Astrocyte of the spinal cord (primary cell): ENCODE data around the gene THEMIS.

ENCODE experiments used
- DNase-seq: peaks from one replicate; pipeline ENCODE4 v3.0.0; 2011; ENCODE audit warnings: low read depth, low spot score
- H3K4me3 ChIP-seq: 2 replicates; pipeline ENCODE4 v1.5.1; 2011; ENCODE audit warnings: low read depth, mild to moderate bottlenecking, low read length, moderate library complexity
- in situ Hi-C: cut with HindIII; loops from 2 replicates; pipeline ENCODE4 v1.10.0; 2017; ENCODE audit warnings: low sequenced_read_pairs
- TF ChIP-seq, protein P1 (sequence below): IDR thresholded peaks from 2 replicates; pipeline ENCODE4 v1.5.1; 2012; ENCODE audit warnings: low read depth, mild to moderate bottlenecking, low read length, inconsistent platforms

The THEMIS gene, protein sequence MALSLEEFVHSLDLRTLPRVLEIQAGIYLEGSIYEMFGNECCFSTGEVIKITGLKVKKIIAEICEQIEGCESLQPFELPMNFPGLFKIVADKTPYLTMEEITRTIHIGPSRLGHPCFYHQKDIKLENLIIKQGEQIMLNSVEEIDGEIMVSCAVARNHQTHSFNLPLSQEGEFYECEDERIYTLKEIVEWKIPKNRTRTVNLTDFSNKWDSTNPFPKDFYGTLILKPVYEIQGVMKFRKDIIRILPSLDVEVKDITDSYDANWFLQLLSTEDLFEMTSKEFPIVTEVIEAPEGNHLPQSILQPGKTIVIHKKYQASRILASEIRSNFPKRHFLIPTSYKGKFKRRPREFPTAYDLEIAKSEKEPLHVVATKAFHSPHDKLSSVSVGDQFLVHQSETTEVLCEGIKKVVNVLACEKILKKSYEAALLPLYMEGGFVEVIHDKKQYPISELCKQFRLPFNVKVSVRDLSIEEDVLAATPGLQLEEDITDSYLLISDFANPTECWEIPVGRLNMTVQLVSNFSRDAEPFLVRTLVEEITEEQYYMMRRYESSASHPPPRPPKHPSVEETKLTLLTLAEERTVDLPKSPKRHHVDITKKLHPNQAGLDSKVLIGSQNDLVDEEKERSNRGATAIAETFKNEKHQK

DNA sequence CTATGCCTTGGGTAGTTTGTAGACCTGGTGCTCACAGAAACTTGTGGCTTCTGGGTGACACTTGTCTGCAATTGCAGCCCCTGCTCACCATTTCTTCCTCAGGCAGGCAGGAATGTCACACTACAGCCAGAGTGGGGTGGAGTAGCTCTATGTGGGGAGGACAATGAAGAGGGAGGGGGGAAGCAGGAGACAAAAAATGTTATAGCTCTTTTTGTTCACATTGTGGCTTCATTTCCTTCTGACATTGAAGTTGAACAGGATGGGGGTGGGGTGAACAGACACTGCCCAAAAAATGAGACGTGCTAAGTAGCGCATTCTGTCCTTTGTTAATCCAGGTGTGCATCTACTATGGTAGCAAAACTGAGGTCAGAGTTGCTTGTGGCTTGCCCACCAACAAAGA, at the start of gene THEMIS:
Gene THEMIS (minus strand): TSS at position 124 of the 400 bp plus-strand sequence. CDS start 126 bp downstream, outside the sequence.
- H3K4me3 ChIP-seq: no peak within 1 kb of the TSS
- in situ Hi-C loops: no loop called here
- TF ChIP-seq, protein P1, sequence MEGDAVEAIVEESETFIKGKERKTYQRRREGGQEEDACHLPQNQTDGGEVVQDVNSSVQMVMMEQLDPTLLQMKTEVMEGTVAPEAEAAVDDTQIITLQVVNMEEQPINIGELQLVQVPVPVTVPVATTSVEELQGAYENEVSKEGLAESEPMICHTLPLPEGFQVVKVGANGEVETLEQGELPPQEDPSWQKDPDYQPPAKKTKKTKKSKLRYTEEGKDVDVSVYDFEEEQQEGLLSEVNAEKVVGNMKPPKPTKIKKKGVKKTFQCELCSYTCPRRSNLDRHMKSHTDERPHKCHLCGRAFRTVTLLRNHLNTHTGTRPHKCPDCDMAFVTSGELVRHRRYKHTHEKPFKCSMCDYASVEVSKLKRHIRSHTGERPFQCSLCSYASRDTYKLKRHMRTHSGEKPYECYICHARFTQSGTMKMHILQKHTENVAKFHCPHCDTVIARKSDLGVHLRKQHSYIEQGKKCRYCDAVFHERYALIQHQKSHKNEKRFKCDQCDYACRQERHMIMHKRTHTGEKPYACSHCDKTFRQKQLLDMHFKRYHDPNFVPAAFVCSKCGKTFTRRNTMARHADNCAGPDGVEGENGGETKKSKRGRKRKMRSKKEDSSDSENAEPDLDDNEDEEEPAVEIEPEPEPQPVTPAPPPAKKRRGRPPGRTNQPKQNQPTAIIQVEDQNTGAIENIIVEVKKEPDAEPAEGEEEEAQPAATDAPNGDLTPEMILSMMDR: no peak
- no peak for DNase-seq

DNA sequence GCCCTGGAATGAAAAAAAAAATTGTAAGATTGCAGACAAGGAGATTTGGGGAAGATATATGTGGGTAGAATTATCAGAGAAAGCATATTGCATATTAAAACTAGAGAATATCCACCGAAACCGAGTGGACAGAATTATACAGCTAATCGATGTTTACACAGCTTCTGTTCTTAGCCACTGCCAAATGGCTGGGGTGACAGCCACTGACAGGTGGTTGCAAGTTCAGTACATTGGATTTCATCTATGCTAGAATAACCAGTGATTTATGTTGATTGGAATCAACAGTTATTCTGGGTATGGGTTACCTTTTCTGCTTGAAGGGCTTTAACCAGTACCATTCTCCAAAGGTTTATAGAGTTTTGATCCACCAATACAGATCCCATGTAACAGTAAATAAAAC, 48.4 kb upstream of the THEMIS start:
- TF ChIP-seq, protein P1: no peak
- DNase-seq: no peak
- in situ Hi-C loops: no loop called here
- H3K4me3 ChIP-seq: no peak overlapping the region

DNA sequence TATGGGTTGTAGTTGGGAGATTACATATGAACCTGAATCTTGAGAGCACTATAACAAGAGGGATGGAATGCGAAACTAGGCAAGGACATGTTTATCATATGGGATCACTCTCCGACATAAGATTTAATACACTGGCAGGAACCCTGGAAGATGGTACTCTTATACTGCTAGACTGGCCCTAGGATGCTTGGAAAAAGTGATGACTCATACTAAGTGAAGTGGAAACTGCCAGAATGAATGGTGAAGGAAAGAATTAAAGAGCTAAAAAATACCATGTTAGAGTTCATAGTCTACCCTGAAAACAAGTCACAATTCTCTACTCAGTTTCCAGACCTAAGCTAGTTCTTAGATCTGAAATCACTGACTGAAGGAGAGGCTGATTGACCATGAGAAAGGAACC, 45.5 kb upstream of the THEMIS start:
- in situ Hi-C loops: no loop called here
- no peak for DNase-seq
- H3K4me3 ChIP-seq: no peak overlapping the region
- TF ChIP-seq, protein P1: no peak

DNA sequence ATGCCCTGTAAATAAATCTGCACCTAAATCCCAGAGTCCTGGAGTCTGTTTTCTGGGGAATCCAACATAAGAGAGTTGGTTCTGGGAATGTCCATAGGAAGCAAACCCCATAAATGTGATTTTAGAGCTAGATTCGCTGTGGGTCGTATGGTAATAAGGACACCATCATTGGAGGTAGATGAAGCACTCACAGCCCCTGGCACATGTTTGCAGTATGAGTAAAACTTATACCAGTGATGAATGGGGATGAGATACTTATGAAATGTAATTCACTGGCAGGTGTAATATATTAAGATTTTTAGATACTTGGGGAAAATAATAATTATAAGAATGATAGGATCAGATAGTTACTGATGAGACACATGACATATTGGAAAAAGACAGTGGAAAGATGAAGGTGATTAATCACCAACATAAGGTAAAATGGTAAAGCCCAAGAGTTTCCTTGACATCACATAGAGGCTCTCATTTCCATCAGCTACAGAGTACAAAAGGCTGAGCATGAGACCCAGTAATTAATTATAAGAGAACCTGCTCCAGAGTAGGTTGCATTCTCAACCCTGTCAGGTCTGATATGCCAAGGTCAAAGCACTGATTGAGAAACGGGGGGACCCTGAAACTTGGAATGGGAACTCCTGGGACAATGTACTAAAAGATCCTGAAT, 44.7 kb upstream of the THEMIS start:
- no peak overlapping the region for H3K4me3 ChIP-seq
- TF ChIP-seq, protein P1: no peak
- in situ Hi-C loops: no loop called here
- DNase-seq: no peak

DNA sequence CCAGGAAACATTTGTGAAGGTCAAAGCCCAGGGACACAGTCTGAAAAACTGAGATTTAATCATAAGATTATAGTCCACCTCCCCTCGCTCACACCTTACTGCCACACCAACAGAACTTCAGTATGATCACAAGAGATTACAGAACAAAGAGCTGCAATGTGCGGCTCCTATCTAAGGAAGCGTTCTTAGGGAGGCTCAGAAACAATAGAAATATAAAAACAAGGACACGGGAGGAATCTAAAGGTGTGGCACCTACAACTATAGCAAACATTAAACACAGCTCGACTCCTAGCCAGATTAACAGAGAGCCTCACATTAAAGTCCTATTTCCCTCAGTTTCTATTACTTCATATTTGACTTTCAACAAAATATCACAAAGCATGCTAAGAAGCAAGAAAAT, 40.4 kb upstream of the THEMIS start:
- in situ Hi-C loops: no loop called here
- DNase-seq: no peak

DNA sequence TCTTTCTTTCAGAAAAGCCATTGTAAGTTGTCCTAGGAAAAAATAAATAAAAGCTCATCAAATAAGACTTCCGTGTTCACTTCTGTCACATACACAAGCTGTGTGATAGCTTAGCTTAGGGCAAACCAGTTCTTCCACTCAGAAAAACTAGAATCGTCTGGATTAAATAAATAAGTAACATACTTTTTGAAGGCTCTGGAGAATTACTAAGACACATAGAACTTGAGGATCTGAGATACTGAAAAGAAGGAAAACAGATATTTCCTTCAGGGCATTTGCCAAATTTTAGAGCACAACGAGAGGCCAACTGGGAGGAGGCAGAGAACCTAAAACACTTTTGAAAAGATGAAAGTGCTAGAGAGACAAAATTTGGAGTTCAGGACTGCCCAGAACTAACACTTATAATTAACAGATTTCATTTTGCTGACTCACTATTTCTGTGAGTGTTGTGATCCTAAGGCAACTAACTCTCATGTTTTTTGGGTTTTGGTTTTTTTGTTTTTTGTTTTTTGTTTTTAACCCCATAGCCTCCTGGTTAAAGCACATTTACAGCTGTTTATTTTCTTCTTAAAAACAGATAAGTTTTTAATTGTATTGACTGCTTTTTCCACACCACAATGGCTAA, 38.7 kb upstream of the THEMIS start:
- H3K4me3 ChIP-seq: no peak overlapping the region
- TF ChIP-seq, protein P1: no peak
- in situ Hi-C loops: no loop called here
- DNase-seq: peak; percentile 44

More for the DNA sequence above, 40.4 kb upstream of the THEMIS start:
- TF ChIP-seq, protein P1: no peak
- H3K4me3 ChIP-seq: no peak overlapping the region
